ENCODE data around the gene MOSPD3.
"Not testable (repeated sequence)": the region's sequence is repeated elsewhere in the genome, so short reads cannot be mapped to it uniquely, and the experiment has no call there.

The MOSPD3 gene

GRCh38 chr7:100654908-100655831 lies 42.8 kb downstream of the MOSPD3 start:
- no peak overlapping the region for H3K27ac ChIP-seq (ENCODE audit: low read depth, low read length)
- 60% methylated on average over 22 of the region's 25 CpGs for WGBS
- no peaks in the 10 kb centered on the region for H3K9me3 ChIP-seq (ENCODE audit: insufficient read depth, low read depth, low read length)
- H3K9ac ChIP-seq (ENCODE audit: low read depth, low read length): no peak overlapping the region
- H3K36me3 ChIP-seq (ENCODE audit: insufficient read depth, low read length): no peaks in the 10 kb centered on the region
- peak overlapping the region; percentile 39; the same call in 1 of the 2 replicates for H3K4me3 ChIP-seq (ENCODE audit: low read length)
- no peaks in the 10 kb centered on the region for H3K4me1 ChIP-seq (ENCODE audit: insufficient read depth, low read length)
- H3K27me3 ChIP-seq (ENCODE audit: insufficient read depth, low read length): peaks cover 34% of the 10 kb centered on the region

GRCh38 chr7:100655908-100656674 lies 43.8 kb downstream of the MOSPD3 start, which contains the start of gene ACTL6B:
TSS of gene ACTL6B (minus strand) at chr7:100656448. CDS start at chr7:100656354, 94 bp downstream.
- no peaks in the 10 kb centered on the region for H3K36me3 ChIP-seq (ENCODE audit: insufficient read depth, low read length)
- WGBS: 8% methylated on average over 63 of the region's 63 CpGs
- H3K4me1 ChIP-seq (ENCODE audit: insufficient read depth, low read length): no peaks in the 10 kb centered on the region
- no peak within 1 kb of the TSS for H3K27ac ChIP-seq (ENCODE audit: low read depth, low read length)
- H3K27me3 ChIP-seq (ENCODE audit: insufficient read depth, low read length): peaks cover 34% of the 10 kb centered on the region
- H3K9ac ChIP-seq (ENCODE audit: low read depth, low read length): no peak within 1 kb of the TSS
- peak within 1 kb of the TSS; percentile 39 for H3K4me3 ChIP-seq (ENCODE audit: low read length)
- H3K9me3 ChIP-seq (ENCODE audit: insufficient read depth, low read depth, low read length): no peaks in the 10 kb centered on the region

GRCh38 chr7:100662194-100662776 lies 49.9 kb downstream of the MOSPD3 start:
- not testable (repeated sequence) for H3K9ac ChIP-seq (ENCODE audit: low read depth, low read length); H3K36me3 ChIP-seq (ENCODE audit: insufficient read depth, low read length); H3K4me1 ChIP-seq (ENCODE audit: insufficient read depth, low read length); H3K4me3 ChIP-seq (ENCODE audit: low read length); H3K9me3 ChIP-seq (ENCODE audit: insufficient read depth, low read depth, low read length); H3K27me3 ChIP-seq (ENCODE audit: insufficient read depth, low read length); H3K27ac ChIP-seq (ENCODE audit: low read depth, low read length)
- WGBS: 91% methylated on average over 12 of the region's 12 CpGs

Measured in HUES64 (cell line).